ENCODE measurements around the gene ERBB4.
A peak's percentile ranks its signal among the peaks of the same experiment; 100 is the strongest.

The ERBB4 gene

GRCh38 chr2:211498551-211499205 is 1039.9 kb downstream of the ERBB4 start:
- DNase-seq = no peak

GRCh38 chr2:211495339-211495738 is 1043.3 kb downstream of the ERBB4 start:
- no peak for DNase-seq

- DNase-seq = no peak
These were observed 1044.1 kb downstream of the ERBB4 start for GRCh38 chr2:211494536-211494935.

- DNase-seq = no peak
These were observed 1044.5 kb downstream of the ERBB4 start for GRCh38 chr2:211494085-211494484.

- no peak for DNase-seq
These were observed 1050.9 kb downstream of the ERBB4 start for GRCh38 chr2:211487733-211488132.

- no peak for DNase-seq
These were observed 1059.0 kb downstream of the ERBB4 start for GRCh38 chr2:211479536-211480150.

- DNase-seq = no peak
These were observed 1060.9 kb downstream of the ERBB4 start for GRCh38 chr2:211477537-211478275.

GRCh38 chr2:211473116-211473515 is 1065.5 kb downstream of the ERBB4 start:
- no peak for DNase-seq

GRCh38 chr2:211469664-211470059 is 1068.9 kb downstream of the ERBB4 start:
- no peak for DNase-seq

- DNase-seq = no peak
These were observed 1069.5 kb downstream of the ERBB4 start for GRCh38 chr2:211468877-211469663.

- no peak for DNase-seq
These were observed 1070.4 kb downstream of the ERBB4 start for GRCh38 chr2:211468217-211468616.

- DNase-seq = no peak
These were observed 1075.2 kb downstream of the ERBB4 start for GRCh38 chr2:211463397-211463796.

- DNase-seq = no peak
These were observed 1079.6 kb downstream of the ERBB4 start for GRCh38 chr2:211458974-211459373.

GRCh38 chr2:211457325-211457724 is 1081.3 kb downstream of the ERBB4 start:
- no peak for DNase-seq

GRCh38 chr2:211455216-211455841 is 1083.3 kb downstream of the ERBB4 start:
- DNase-seq = peak; percentile 43

GRCh38 chr2:211454679-211455078 is 1083.9 kb downstream of the ERBB4 start:
- no peak for DNase-seq

- DNase-seq = no peak
These were observed 1085.2 kb downstream of the ERBB4 start for GRCh38 chr2:211453311-211453887.

- DNase-seq = no peak
These were observed 1087.0 kb downstream of the ERBB4 start for GRCh38 chr2:211451642-211452041.

- no peak for DNase-seq
These were observed 1088.8 kb downstream of the ERBB4 start for GRCh38 chr2:211449819-211450218.

- DNase-seq = no peak
These were observed 1091.1 kb downstream of the ERBB4 start for GRCh38 chr2:211447548-211447947.

- DNase-seq = no peak
These were observed 1098.5 kb downstream of the ERBB4 start for GRCh38 chr2:211440107-211440506.

GRCh38 chr2:211439011-211439410 is 1099.6 kb downstream of the ERBB4 start:
- DNase-seq = no peak
